NOMO-1 treated with dmso at 0.1 percent for 144 hours (cell line): Measurements from ENCODE around the gene YEATS2.

ENCODE experiments used
- DNase-seq: peaks from one replicate; lab custom pipeline; 2025; ENCODE audit not compliant: unreplicated experiment; lab: John Stamatoyannopoulos, UW

The YEATS2 gene

GRCh38 chr3:183810643-183811594, 113.3 kb downstream of the YEATS2 start:
- no peak for DNase-seq

- DNase-seq = no peak
These were observed 114.0 kb downstream of the YEATS2 start for GRCh38 chr3:183811638-183812037.

- no peak for DNase-seq
These were observed 115.3 kb downstream of the YEATS2 start for GRCh38 chr3:183812761-183813445.

DNA sequence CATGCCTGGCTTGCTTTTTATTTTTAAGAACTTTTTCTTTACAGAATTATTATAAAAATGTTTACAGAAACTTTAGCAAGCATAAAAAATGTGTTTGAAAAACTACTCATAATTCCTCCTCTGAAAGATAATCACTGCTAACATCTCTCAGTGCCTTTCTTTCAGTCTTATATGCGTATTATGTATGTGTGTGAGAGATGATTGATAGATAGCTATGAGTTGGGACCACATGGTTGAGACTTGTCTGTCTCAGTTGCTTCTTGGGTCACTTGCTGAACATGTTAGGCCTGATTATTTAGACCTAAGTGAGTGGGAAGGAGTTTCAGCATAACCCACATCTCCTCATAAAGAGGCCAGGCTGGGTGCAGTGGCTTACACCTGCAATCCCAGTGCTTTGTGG, 116.6 kb downstream of the YEATS2 start:
- no peak for DNase-seq

DNA sequence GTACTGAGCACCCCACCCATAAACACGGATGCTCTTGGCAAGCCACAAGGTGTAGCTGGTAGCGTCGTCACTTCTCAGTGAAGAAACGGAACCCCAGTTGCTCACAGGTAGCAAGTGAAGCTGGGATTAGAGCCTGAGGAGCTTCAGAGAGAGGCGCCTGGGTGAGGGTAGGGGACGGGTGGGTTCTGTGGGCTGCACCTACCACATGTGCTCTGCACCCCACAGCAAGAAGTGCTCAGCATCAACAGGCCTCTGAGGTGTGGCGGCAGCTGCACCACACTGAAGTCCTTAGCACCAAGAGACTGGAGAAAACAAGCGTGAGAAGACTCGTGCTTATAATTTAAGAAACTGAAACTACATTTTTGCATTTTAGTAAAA, 118.0 kb downstream of the YEATS2 start:
- no peak for DNase-seq

DNA sequence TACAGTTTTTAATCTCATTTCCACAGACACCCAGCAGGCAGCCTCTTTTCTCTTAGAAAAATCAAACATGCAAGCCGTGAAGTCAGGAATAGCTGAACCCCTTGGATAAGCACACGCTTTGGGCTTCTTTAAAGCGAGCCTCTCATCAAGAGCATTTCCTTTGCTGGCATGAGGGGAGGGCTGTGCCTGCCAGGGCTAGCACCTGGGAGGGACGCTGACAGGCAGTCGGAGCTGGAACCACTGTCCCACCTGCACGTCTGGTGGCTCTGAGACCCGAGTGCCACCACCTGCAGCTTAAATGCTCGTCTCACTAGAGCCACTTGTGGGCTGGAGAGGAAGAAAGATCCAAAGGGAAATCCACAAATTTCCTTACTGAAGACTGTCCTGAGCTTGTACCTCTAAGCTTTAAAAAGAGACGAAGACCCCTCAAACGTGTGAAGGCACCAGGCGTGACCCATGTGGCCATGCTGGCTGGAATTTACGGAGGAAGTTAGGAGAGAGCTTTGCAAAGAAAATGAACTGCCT, 118.4 kb downstream of the YEATS2 start:
- no peak for DNase-seq

DNA sequence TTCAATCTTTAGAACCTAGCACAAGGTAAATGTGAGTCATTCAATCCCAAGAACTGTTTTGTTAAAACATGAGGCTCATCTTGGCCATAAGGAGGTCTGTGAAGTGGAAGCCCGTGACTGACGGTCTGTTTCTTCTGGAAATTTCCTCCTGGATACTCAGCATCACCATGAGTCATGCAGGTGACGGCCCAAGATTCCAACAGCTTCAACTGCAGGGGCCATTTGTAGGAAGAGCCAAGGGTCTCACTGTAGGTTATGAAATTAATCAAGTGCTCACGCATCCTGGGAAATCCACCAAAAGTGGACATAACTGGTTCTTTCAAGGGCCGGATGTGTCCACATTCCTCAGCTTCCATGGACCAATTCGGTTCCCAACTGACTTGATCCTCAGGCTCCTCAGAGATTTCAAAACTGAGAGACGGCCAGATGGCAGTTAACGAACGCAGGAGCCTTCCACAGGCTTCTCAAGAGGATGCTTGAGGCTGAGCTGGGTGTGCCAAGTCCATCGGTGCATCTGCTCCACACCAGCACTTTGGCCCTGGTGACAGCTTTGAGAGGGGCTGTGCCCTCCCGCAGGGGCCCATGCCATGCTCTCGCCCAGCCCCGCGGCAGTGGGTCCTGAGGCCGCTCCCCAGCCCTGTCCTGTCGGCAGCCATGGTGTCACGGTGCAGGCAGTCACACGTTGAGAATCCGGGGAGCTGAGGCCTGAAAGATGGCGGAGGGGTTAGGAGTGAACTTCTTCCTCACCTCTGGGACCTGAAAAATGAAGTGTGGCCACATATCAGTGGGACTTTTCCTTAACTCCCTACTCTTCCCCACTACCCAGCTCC, 119.3 kb downstream of the YEATS2 start:
- DNase-seq = no peak

GRCh38 chr3:183817639-183818038, 120.0 kb downstream of the YEATS2 start:
- no peak for DNase-seq

DNA sequence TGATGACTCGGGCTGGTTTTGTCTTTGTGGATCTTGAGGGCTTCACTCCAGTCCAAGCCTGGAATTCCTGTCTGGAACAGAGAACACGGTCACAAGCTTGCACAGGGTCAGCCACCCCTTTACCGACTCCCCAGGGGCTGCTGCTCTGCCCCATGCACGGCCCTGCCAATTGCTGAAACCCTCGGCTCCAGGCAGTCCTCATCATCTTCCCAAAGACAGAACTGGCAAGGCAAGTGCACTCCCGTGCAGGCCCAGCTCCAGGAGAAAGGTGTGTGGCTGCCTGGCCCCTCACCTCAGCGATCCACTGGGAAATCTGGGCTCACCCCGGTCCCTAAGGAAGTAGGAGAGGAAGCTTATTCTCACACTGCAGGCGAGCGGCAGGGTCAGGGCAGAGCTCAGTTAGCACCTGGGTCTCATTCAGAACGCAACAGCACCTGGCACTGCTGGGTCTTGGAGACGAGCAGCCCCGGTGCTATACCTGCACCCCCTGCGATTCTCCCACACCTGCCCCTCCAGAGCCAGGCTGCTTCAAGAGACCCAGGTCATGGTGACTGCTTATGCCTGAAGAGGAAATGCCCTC, 120.5 kb downstream of the YEATS2 start:
- DNase-seq = no peak

DNA sequence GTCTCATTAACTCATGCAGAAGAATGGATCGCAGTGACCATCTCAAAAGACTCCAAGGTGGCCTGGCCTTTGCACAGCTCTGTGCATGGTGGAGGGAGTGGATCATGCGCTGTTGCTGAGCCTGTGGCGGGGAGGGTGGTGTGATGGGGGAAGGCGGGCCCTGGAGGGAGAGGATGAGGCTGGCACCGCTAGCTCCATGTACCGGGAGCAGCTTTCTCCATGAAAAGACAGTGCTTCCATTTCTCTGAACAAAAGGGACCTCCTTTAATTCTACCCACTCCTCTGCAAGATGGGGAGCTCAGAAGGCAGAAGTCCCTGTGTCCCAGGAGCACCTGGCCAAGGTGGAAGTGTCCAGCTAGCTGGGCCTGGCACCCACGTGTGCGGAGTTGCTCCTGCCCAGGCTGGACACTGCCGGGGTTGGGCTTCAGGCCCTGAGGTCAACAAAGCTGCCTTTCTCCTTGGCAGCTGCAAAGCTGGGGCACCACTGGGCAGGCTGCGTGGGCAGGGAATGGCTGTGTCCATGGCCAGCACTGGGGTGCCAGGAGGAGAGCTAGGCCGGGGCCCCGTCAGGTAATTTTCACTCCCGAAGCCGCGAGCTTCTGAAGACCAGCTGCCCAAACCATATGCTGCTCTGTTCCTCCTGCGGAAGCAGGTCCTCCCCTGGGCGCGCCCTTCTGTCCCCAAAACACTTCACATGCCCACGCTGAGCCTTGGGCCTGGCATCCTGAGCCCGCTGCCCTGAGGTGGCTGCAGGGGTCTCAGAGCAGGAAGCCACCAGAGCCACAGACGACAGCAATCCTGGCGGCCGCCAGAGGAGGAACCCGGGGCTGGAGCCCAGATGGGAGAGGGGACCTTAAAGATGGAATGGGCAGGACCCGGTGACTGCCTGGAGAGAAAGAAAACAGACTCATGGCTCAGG, 121.4 kb downstream of the YEATS2 start:
- DNase-seq = no peak

- no peak for DNase-seq
These were observed 122.2 kb downstream of the YEATS2 start for GRCh38 chr3:183819831-183820230.

DNA sequence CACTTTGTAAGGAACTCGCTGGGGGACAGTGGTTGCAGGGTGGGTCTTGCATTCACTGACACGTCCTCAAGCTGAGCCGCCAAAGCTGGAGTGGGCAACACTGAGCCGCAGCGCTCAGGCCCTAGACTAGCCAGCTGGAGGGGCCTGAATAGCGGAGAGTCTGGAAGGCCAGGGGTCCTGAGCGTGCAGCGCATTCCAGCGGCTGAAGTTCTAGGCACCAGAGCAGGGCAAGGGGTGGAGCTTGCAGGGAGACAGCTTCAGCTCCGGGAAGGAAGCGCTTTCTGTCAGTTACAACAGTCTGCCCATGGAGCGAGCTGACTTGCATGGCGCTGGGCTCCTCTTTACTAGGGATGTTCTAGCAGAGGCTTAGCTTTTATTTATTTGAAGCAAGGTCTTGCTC, 125.0 kb downstream of the YEATS2 start:
- DNase-seq = no peak

- no peak for DNase-seq
These were observed 126.4 kb downstream of the YEATS2 start for GRCh38 chr3:183823963-183824362.

DNA sequence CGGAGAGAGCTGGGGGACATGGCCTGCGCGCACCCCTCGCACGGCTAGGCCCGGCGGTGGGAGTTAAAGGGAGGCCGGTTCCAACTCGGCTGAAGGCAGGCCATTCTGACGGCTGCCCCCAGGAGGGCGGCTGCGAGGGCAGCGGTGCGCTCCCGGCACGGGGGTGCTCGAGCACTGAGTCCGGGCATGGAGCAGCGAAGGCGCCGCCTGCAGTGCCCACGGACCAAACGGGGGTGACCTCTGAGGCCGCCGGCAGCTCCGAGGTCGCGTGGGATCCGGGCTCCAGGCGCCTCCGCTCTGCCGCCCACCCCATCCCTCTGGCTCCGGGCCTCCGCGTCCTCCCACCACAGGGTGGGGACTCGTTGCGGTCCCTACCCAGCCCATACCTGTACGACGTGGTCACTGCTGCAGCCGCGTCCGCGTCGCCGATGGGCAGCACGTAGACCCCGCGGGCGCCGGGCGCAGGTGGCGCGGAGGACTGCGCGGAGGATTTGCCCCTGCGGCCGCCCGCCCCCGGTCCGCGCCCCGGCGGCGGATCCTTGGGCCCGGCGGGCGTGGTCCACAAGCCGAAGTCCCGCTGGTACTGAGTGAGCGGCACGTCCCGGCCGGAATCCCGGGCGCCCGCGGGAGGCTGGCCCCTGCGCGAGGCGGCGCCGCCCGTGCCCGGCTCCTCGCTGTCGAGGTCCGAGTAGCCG, 127.3 kb downstream of the YEATS2 start:
- DNase-seq = no peak

GRCh38 chr3:183825456-183826161, 128.0 kb downstream of the YEATS2 start, which contains the start of gene MAP6D1:
TSS of gene MAP6D1 (minus strand) at chr3:183825577. CDS start at chr3:183825547, 30 bp downstream.
- DNase-seq = peak; percentile 71

DNA sequence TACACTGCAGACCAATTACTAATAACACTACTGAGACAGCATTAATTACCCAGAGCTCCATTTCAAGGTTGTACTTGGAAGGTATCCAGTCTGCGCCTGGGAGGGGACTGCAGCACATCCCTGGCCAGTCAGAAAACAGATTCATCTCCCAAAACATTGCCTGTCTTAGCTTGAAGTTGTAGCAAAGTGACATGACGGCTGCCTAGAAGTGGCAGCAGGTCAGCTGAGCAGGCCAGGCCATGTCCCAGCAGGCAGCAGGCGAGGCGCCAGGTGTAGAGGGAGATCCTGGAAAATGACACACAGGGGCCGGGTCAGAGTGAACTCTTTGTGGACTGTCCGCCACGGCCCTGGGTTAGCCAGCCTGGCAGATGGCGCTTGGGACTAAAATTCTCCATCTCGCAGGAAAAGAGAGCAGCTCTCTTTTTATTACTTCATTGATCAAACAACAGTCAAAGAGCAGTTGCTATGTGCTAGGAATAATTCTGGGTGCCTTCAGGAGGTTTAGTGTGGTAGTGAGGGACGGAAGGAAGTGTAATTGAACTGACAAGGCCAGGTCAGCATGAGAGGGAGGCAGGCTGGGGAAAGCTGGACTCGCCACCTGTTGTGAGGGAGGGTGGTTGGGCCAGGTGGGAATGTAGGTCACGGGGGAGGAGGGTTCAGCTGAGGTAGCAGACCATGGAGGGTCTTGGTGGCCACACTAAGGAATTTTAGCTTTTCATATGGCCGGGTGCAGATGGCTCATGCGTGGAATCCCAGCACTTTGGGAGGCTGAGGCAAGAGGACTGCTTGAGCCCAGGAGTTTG, 129.1 kb downstream of the YEATS2 start:
- DNase-seq = no peak

DNA sequence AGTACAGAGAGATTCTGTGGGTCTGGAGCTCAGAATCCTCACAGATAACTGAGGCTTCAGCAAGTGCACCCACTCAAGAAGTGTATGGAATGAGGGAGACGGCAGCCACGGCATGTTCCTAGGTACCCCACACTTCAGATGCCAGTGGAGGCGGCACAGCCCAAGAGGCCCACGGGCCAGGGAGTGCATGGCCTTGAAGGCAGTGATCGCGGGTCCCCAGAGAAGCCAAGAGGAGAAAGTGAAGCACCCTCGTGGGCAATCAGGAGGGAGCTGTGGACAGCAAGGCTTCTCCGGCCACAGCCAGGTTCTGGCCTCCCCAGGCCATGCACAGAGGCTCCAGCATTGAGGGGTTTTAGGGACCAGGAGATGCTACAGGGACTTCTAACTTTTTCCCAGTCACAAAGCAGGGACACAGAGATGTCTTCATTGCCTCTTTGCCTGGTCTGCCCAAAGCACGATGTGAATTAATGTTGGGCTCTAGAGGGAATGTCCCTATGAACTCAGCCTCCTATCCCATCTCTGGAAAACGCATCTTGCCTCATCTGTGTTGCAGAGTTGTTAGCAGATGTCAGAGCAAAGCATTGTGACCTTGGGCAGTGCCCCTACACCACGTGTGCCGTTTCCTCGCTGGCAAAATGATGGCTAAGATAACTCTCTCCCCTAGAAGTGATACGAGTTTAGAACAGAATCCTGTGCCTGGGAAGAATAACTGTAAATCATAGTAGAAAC, 130.4 kb downstream of the YEATS2 start:
- DNase-seq = no peak
